GM23338 (cell line): ENCODE measurements around the gene EVA1B. TPM values are rescaled to one million over a fixed set of nuclear protein-coding genes. Genes with fewer than 3 reads are reported as not detected.

Experiments used
- ATAC-seq: fragments of 200-7000 bp; cut with Tn5 transposase; 3 replicates; pipeline ENCODE4 v1.9.1; 2020
- DNase-seq: peaks from one replicate; pipeline ENCODE4 v3.0.0-alpha.2; 2015; ENCODE audit warnings: low spot score
- H2AFZ ChIP-seq: fragments of 200-600 bp; sonication (generic); 2 replicates; pipeline ENCODE4 v1.8.0; 2016; ENCODE audit warnings: antibody characterized with exemption, mild to moderate bottlenecking, moderate library complexity
- H3F3A ChIP-seq: fragments of 200-600 bp; sonication (generic); replicated peaks from 2 replicates; pipeline ENCODE4 v1.8.0; 2017; ENCODE audit warnings: antibody characterized with exemption, mixed run types, low read depth
- H3K27ac ChIP-seq: fragments of 200-600 bp; sonication (generic); 2 replicates; pipeline ENCODE4 v1.6.1; 2016; ENCODE audit warnings: low read depth
- H3K27me3 ChIP-seq: fragments of 200-600 bp; sonication (generic); 2 replicates; pipeline ENCODE4 v1.8.0; 2016; ENCODE audit warnings: mild to moderate bottlenecking, mixed run types, moderate library complexity; ENCODE audit not compliant: insufficient read depth
- H3K36me3 ChIP-seq: fragments of 200-600 bp; sonication (generic); 2 replicates; pipeline ENCODE4 v1.8.0; 2016; ENCODE audit warnings: mild to moderate bottlenecking; ENCODE audit not compliant: insufficient read depth
- H3K4me1 ChIP-seq: fragments of 200-600 bp; sonication (generic); 2 replicates; pipeline ENCODE4 v1.8.0; 2016; ENCODE audit warnings: mild to moderate bottlenecking, moderate library complexity; ENCODE audit not compliant: insufficient read depth
- H3K4me2 ChIP-seq: fragments of 200-600 bp; sonication (generic); 2 replicates; pipeline ENCODE4 v1.7.1; 2017; ENCODE audit warnings: mixed run types
- H3K4me3 ChIP-seq: fragments of 200-600 bp; sonication (generic); 2 replicates; pipeline ENCODE4 v1.6.1; 2016; ENCODE audit warnings: mixed run types
- H3K79me2 ChIP-seq: fragments of 200-600 bp; sonication (generic); replicated peaks from 2 replicates; pipeline ENCODE4 v1.8.0; 2017; ENCODE audit warnings: mild to moderate bottlenecking; ENCODE audit not compliant: insufficient read depth
- H3K9me2 ChIP-seq: fragments of 200-600 bp; sonication (generic); 2 replicates; pipeline ENCODE4 v1.8.0; 2017; ENCODE audit not compliant: insufficient read depth
- H4K20me1 ChIP-seq: fragments of 200-600 bp; sonication (generic); replicated peaks from 2 replicates; pipeline ENCODE4 v1.8.0; 2017; ENCODE audit warnings: mild to moderate bottlenecking; ENCODE audit not compliant: insufficient read depth
- H3K27ac Mint-ChIP-seq: 2 replicates; pipeline ENCODE4 v1.8.0; 2020; ENCODE audit warnings: inconsistent platforms, mild to moderate bottlenecking, moderate library complexity, mixed read lengths
- H3K27me3 Mint-ChIP-seq: 3 replicates; pipeline ENCODE4 v1.8.0; 2022; ENCODE audit warnings: low read depth, mild to moderate bottlenecking, moderate library complexity, mixed read lengths, inconsistent platforms; ENCODE audit not compliant: insufficient read depth, poor library complexity
- H3K36me3 Mint-ChIP-seq: 3 replicates; pipeline ENCODE4 v1.8.0; 2021; ENCODE audit warnings: low read depth, mild to moderate bottlenecking, inconsistent platforms, moderate library complexity, mixed read lengths
- H3K4me1 Mint-ChIP-seq: 3 replicates; pipeline ENCODE4 v1.8.0; 2020; ENCODE audit warnings: mild to moderate bottlenecking, inconsistent platforms, mixed read lengths
- H3K4me3 Mint-ChIP-seq: 3 replicates; pipeline ENCODE4 v1.8.0; 2021; ENCODE audit warnings: moderate library complexity, mild to moderate bottlenecking, inconsistent platforms, mixed read lengths
- H3K9me3 Mint-ChIP-seq: 3 replicates; pipeline ENCODE4 v1.8.0; 2020; ENCODE audit warnings: moderate library complexity, mild to moderate bottlenecking, inconsistent platforms, mixed read lengths
- CREB1 ChIP-seq: fragments of 250-450 bp; sonication (Bioruptor Pico); IDR thresholded peaks from 2 replicates; pipeline ENCODE4 v1.5.0; 2020; ENCODE audit warnings: low read depth, mild to moderate bottlenecking, moderate library complexity
- CTCF ChIP-seq, 2 experiments: fragments of 200-600 bp in 1 of 2; sonication (generic) in 1 of 2; conservative IDR thresholded peaks; 2 replicates each; pipeline versions ENCODE4 v1.5.1 to v1.6.1; 2016 to 2017; ENCODE audit warnings: antibody characterized with exemption in 2 of 2, low read depth in 2 of 2, mild to moderate bottlenecking in 2 of 2, moderate library complexity in 1 of 2
- EZH2phosphoT487 ChIP-seq: fragments of 200-600 bp; sonication (generic); IDR thresholded peaks from one replicate; pipeline ENCODE4 v1.8.1; 2018; ENCODE audit warnings: antibody characterized with exemption; ENCODE audit not compliant: unreplicated experiment
- JUNB ChIP-seq: IDR thresholded peaks from one replicate; pipeline ENCODE4 v1.6.1; 2016; ENCODE audit warnings: antibody characterized with exemption; ENCODE audit not compliant: unreplicated experiment
- NANOG ChIP-seq: IDR thresholded peaks from 2 replicates; pipeline ENCODE4 v1.6.1; 2016; ENCODE audit warnings: antibody characterized with exemption, borderline replicate concordance
- STAT1 ChIP-seq: IDR thresholded peaks from one replicate; pipeline ENCODE4 v1.6.1; 2016; ENCODE audit warnings: antibody characterized with exemption; ENCODE audit not compliant: unreplicated experiment
- ZNF331 ChIP-seq: fragments of 250-450 bp; sonication (Bioruptor Pico); IDR thresholded peaks from 2 replicates; pipeline ENCODE4 v1.5.0; 2020; ENCODE audit warnings: low read depth, mild to moderate bottlenecking, moderate library complexity
- ZNF462 ChIP-seq: fragments of 250-450 bp; sonication (Bioruptor Pico); IDR thresholded peaks from 2 replicates; pipeline ENCODE4 v1.5.0; 2020; ENCODE audit warnings: mild to moderate bottlenecking, moderate library complexity
- polyA plus RNA-seq: library from polyadenylated mRNA; unstranded; fragments of >200 nt; fragmentation: Nextera tagmentation; extraction: Ambion mirVana; gene quantifications from 2 replicates; pipeline ENCODE4 v1.2.1, GENCODE V29; 2016
- total RNA-seq: library from RNA; depleted of rRNA; stranded (reverse); fragments of >200 nt; shearing (Covaris generic); gene quantifications from 2 replicates; pipeline ENCODE4 v1.2.3, GENCODE V29; 2014

EVA1B gene
- total and polyA plus RNA-seq, 2 experiments from 2014 or later: 9.2 to 27.3 TPM

- H3K36me3 Mint-ChIP-seq: peaks cover 8% of the 10 kb centered on the region; the same call in 1 of the 3 replicates
- Histone ChIP-seq H3K4me1 (no peaks in the 10 kb centered on the region), H2AFZ (no peak overlapping the region), H3K9me2 (no peaks in the 10 kb centered on the region), H3K79me2 (no peaks in the 10 kb centered on the region), H3K36me3 (no peaks in the 10 kb centered on the region), H3K4me2 (no peak overlapping the region), H3K27ac (no peak overlapping the region), H3F3A (0 out of 2 replicates have a peak, but pooled peaks cover 4% of the 10 kb centered on the region), H3K4me3 (no peak overlapping the region), H3K27me3 (no peaks in the 10 kb centered on the region), H4K20me1 (no peaks in the 10 kb centered on the region)
- H3K27ac Mint-ChIP-seq: no peak overlapping the region
- TF ChIP-seq CTCF (conservative IDR thresholded peaks at IDR 0.05; ENCODE audit: low read depth in 2 of 2): no peak
- TF ChIP-seq EZH2phosphoT487: no peak
- TF ChIP-seq JUNB: no peak
- TF ChIP-seq ZNF331 (CRISPR knock-in tag): no peak
- no peak for TF ChIP-seq NANOG
- no peak for TF ChIP-seq STAT1
- TF ChIP-seq ZNF462: no peak
- no peak for TF ChIP-seq CREB1 (CRISPR knock-in tag)
- peaks cover 3% of the 10 kb centered on the region; the same call in 1 of the 3 replicates for H3K4me1 Mint-ChIP-seq
- ATAC-seq: no peak
- no peaks in the 10 kb centered on the region for H3K9me3 Mint-ChIP-seq
- DNase-seq: no peak
- H3K27me3 Mint-ChIP-seq: peaks cover 10% of the 10 kb centered on the region
- no peak overlapping the region for H3K4me3 Mint-ChIP-seq
Observed at GRCh38 chr1:36337830-36338229, 14.4 kb upstream of the EVA1B start.
